Activated CD4-positive, alpha-beta T cell treated with anti-CD3 and anti-CD28 coated beads for 48 hours (primary cell): ENCODE results near the gene MRPS15.
"Not testable (repeated sequence)": the region's sequence is repeated elsewhere in the genome, so short reads cannot be mapped to it uniquely, and the experiment has no call there.

Source experiments
- DNase-seq: peaks from one replicate; pipeline ENCODE4 v3.0.0-alpha.2; 2020

MRPS15 gene

DNA sequence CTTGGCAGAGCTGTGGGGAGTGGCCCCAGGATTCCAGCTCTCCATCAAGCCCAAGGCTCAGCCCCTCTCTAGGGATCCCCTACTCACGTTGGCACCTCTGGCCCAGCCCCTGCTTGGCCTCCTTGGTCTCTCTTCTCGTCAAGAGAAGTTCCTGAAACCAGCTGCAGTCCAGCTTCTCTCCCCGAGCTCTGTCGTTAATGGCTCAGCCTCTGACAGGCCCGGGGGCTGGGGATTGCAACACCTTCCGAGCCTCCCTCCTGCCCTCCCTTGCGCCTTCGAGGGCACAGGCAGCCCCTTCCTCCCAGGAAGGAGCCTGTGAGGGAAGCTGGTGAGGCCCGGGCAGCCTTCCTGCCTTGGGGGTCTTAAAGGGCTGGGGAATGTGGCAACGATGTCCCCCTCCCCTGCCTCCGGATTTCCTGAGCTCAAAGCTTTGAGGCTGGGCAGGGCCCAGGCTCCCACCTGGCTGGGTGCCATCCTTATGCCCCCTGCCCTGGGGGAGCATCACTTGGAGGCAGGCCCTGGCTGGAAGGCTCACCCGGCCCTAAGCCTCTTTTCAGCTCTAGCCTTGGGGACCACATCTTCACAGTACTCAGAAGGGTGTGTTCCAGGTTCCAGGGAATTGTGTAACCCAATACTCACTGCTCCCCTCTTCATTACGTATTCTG lies 18.7 kb upstream of the MRPS15 start, which contains the start of gene CSF3R:
Gene CSF3R (minus strand): TSS at position 190 of the 665 bp plus-strand sequence. CDS start 3,417 bp downstream, outside the sequence.
- DNase-seq, result no peak

- DNase-seq, result peak; percentile 22
These were observed 17.9 kb upstream of the MRPS15 start for GRCh38 chr1:36481771-36482723.

DNA sequence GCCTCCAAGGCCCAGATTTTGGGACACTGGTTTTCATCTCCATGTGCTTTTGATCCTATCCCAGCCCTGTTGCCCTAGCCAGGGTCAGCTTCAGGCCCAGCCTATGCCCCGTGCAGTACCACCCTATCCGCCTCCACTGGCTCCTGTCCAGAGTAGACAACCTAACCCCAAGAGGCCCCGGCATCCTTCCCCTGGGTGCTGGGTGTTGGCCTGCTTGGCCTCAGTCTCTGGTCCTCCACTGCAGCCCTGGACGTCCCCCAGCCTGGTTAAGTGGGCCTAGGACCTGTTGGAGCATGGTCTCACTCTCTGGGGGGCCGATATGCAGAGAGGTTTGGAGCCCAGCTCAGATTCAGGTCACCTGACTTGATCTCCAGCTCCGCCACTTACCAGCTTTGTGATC lies 16.9 kb upstream of the MRPS15 start:
- no peak for DNase-seq

DNA sequence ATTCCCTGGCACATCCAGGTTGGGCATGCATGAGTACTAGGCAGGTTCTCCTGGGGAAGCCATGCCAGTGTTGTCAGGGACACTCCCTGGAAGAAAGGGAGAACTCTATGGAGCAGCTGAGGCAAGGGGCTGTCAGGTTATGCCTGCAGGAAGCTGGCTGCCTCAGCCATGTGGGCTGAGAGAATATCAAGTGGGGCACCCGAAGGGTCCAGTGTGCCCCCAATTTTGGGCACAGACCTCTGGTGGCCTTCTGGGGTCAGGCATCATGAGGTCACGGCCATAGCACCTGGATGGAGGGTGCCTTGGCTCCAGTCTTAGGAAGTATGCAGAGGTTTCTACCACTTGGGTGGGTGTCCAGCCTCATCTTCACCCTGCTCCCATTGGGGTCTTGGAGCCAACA lies 16.0 kb upstream of the MRPS15 start:
- DNase-seq, result no peak

DNA sequence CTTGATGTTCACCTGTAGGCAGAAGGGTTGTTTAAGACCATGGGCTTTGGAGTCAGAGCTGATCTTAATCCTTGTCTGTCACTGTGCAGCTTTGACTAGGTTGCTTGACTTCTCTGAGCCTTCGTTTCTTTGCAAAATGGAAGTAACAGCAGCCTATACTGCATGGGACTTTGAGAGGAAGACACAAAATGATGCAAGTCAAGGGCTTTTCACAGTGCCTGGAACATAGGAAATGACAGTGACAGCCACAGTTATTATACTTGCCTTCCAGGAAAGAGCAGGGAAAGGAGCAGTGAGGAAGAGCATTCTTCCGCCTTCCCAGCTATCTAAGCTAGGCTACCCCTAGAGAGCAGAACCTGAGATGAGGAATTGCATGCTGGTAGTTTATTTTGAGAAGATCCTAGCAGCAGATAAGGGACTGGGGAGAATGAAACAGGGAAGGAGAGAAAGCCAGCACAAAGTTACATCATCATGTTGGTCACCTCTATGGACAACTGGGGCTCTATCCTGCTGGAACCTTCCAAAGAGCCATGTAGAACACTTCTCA lies 15.4 kb upstream of the MRPS15 start:
- DNase-seq, result no peak

DNA sequence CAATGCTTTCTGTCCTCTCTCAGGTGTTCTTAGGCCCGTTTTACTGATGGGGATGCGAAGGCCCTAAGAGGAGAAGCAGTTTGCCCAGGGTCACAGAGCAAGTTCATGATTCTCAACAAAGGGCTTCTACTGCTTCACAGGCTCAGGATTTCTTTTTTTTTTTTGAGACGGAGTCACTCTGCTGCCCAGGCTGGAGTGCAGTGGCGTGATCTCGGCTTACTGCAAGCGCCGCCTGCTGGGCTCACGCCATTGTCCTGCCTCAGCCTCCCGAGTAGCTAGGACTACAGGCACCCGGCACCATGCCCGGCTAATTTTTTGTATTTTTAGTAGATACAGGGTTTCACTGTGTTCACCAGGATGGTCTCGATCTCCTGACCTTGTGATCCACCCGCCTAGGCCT lies 13.4 kb upstream of the MRPS15 start:
- not testable (repeated sequence) for DNase-seq

DNA sequence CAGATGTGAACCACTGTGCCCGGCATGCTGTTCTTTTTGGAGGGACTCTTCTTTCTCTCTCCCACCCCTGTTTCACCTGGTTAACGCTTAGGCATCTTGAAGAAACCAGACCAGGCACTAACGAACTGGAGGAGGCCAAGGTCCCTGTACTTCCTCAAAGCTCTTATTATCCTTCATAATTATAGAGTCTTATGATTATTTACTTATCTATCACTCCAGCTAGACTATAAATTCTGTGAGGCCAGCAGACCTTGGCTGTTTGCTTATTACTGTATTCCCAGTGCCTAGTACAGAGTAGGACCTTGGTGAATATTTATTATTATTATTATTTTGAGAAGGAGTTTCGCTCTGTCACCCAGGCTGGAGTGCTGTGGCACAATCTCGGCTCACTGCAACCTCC lies 12.8 kb upstream of the MRPS15 start:
- no peak for DNase-seq

DNA sequence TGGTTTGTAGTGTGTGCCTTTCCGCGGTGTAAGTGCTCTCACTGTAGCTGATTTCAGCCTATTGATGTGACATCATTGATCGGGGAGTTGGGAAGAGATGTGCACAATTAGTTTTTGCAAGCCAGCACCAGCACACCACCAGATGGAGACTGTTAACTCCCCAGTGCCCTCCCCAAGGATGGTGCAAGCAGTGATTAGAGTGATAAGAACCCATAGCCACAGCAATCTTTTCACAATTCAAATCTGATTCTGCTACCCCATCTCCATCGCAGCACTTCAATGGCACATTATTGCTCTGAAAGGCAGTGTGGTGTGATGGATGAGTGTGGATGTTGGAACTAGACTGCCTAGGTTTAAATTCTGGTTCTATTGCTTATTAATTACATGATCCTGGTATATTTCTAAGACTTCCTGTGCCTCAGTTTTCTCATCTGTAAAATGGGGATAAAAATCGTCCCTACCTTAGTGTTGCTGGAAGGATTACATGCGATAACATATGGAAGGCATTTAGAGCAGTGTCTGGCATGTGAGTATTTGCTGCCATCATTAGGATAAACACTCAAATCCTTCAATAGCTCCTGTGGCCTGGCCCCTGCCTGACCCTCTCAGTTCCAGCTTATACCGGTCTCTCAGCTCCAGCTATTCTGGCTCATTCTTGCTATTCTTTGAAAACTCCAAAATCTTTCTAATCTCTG lies 11.9 kb upstream of the MRPS15 start:
- no peak for DNase-seq

- no peak for DNase-seq
These were observed 11.2 kb upstream of the MRPS15 start for GRCh38 chr1:36475341-36475740.

DNA sequence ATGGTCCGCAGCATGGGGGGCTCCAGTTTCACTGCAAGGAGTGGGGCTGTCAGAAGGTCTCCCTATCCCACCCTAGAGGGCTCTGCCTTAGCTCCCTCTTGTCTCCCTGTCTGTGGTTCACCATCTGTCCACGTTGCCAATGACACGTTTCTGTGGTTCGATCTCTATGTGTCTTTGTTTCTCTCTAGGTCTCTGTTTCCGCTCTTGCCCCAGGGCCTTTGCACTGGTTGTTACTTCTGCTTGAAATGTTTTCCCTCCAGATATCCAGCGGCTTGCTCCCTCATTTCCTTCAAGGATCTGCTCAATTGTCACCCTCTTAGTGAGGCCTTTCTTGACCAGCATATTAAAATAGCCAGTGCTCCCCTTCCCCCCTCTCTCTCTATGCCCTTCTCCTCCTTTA lies 8.5 kb upstream of the MRPS15 start:
- DNase-seq, result no peak

DNA sequence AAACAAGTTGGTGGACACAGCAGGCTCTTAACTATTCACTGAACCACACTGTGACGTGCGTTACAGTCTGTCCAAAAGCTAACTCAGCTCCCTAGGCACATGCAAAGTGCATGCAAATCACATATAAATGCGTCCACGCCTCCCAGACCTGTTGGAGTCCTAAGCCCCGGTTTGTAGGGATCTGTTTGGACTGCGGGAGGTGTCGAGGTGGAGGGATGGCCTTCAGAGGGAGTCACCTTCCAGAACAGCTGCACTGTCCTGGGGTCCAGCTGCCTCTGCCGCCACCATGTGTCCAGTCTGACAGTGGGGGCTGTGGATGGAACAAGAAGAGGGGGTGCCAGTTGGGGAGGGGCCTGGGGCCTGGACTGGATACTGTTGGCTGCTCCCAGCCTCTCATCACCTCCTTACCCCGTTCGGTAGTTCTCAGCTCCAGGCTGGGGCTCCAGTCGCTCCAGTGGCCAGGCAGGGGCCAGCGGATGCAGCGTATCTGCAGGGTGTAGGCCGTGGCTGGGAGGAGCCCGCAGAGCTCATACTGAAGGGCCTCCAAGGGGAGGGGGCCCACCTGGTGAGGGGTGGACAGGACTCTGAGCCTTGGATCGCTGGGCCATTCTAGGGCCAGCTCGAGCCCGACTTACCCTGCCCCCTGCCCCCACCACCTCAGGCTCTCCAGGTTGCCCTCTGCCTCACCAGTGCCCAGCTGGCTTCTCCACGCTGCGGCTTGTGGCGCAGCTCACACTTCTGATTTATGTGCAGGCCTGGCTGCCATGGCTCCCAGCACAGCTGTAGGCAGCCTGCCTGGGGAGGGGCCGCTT lies 7.9 kb upstream of the MRPS15 start:
- no peak for DNase-seq

DNA sequence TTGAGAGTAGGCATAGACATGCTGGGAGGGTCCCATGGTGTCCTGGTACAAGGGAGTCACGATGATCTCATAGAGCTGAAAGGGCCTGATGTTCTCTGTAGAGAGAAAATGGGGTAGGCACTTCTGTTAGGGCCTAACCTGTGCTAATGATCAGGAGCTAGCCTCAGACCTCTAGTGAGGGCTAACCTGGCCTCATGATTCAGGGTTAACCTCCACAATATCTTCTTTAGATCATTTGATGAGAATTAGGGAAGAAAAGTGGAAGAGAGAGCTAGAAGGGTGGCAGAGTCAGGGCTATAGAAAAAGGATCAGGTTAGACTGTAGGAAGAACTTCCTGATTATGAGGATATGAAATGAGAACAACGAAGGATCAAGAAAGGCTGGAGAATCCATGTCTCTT lies 5.0 kb upstream of the MRPS15 start:
- DNase-seq, result no peak

GRCh38 chr1:36467700-36468455 lies 3.7 kb upstream of the MRPS15 start:
- DNase-seq, result no peak

GRCh38 chr1:36467027-36467410 lies 2.8 kb upstream of the MRPS15 start:
- DNase-seq, result no peak

- no peak for DNase-seq
These were observed 2.3 kb upstream of the MRPS15 start for GRCh38 chr1:36466370-36467026.

- DNase-seq, result no peak
These were observed 1.7 kb upstream of the MRPS15 start for GRCh38 chr1:36465731-36466369.

DNA sequence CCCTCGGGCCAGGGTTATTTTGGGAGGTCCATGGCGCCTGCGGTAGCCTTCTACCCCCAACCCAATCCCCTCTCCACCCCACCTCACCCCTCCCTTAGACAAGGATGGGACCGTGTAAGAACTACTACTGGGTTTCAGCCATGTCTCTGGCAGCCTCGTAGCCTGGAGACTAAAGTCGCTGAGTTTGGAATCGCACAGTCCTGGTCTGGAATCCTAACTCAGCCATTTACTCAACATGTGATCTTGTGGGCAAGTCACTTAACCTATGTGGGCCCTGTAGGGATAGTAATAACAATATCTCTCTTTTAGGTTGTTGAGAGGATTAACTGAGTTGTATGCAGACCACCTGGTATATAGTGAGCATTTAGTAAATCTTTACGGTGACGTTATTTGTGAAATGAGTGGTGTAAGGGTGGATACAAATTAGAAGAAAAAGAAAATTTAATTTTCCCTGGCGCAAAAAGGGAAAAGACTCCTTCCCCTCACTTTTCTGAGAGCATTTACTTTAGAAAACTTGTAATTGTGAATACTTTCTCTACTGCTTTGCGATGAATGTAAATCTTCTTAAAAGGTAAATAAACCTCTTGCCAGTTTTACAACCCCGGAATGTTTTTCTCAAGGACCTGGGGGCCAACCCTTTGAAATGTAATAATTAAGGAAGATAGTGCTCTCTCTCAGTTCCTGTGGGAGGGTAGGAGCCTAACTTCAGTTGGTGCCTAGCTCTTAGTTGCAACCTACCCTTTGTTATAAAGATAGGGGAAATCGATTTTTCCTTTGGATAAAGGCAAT lies 615 bp upstream of the MRPS15 start:
- DNase-seq, result no peak

DNA sequence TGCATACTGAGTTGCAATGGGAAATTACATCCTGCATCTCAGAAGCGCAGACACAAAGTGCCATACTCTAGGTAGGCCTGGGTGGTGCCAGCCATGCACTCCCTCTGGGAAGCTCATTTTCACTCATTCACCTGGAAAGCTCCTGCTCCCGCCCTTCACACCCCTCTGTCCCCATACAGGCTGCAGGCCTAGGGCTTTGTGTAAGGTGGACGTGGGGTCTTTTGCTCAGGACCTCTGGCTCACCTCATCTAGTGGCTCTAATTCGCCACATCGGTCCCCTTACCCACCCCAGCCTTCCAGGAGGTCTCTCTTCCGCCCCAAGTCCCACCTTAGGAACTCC lies 751 bp downstream of the MRPS15 start:
- DNase-seq, result no peak

DNA sequence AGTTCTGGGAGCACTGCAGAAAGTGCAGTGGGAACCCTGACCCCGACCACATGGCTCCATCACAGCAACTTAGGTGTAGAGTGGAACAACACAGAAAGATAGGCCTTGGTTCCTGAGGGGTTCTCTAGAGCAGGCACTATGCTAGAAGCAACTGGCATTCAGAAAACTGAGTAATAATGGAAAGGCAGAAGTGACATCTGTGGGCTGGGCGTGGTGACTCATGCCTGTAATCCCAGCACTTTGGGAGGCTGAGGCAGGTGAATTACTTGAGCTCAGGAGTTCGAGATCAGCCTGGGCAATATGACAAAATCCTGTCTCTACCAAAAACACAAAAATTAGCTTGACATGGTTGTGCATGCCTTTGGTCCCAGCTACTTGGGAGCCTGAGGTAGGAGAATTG lies 5.3 kb downstream of the MRPS15 start:
- DNase-seq, result peak; percentile 77

DNA sequence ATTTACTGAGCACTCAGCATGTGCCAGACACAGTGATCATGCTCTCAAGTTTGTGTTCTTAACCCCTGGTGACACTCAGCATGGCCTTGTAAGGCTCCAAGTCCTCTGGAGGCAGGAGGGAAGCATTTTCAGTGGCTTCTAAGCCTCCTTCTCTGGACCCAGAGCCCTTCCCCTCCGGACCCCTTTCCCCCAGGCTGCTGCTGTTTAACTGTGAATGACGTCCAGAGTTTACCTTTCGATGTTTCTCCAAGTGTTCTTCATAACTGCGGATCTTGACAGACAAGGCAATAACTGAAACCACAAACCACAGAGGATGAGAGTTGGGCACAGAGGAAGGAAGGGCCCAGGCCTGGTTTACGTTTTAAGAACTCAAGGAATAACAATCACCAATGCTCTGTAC lies 6.5 kb downstream of the MRPS15 start:
- no peak for DNase-seq
